Stimulated activated CD4-positive, alpha-beta T cell treated with anti-CD3 and anti-CD28 coated beads, Interleukin-1b, Interleukin-23, amount 100 ng/mL, for 24 hours (primary cell): ENCODE measurements around the gene SNX18.

Source experiments
- DNase-seq, 4 experiments: peaks; one replicate each; pipeline ENCODE4 v3.0.0-alpha.2; 2020; ENCODE audit warnings: low read depth in 4 of 4, low spot score in 1 of 4

The SNX18 gene

GRCh38 chr5:54540286-54540685 is 22.7 kb downstream of the SNX18 start:
- DNase-seq = no peak

- no peak for DNase-seq
Observed at GRCh38 chr5:54541823-54542783, 24.5 kb downstream of the SNX18 start.

GRCh38 chr5:54544044-54544443 is 26.5 kb downstream of the SNX18 start:
- DNase-seq = no peak

- no peak for DNase-seq
Observed at GRCh38 chr5:54545796-54546195, 28.2 kb downstream of the SNX18 start.

GRCh38 chr5:54547711-54548250 is 30.2 kb downstream of the SNX18 start:
- DNase-seq = no peak

GRCh38 chr5:54548565-54548964 is 31.0 kb downstream of the SNX18 start:
- no peak for DNase-seq

GRCh38 chr5:54551292-54551691 is 33.7 kb downstream of the SNX18 start:
- no peak for DNase-seq

- DNase-seq = no peak
Observed at GRCh38 chr5:54551926-54552325, 34.4 kb downstream of the SNX18 start.

- DNase-seq = no peak
Observed at GRCh38 chr5:54552446-54552845, 34.9 kb downstream of the SNX18 start.

- no peak for DNase-seq
Observed at GRCh38 chr5:54553659-54554207, 36.2 kb downstream of the SNX18 start.

- DNase-seq = no peak
Observed at GRCh38 chr5:54556141-54556540, 38.6 kb downstream of the SNX18 start.

GRCh38 chr5:54558362-54558761 is 40.8 kb downstream of the SNX18 start:
- no peak for DNase-seq

GRCh38 chr5:54561651-54562050 is 44.1 kb downstream of the SNX18 start:
- no peak for DNase-seq

- DNase-seq = no peak
Observed at GRCh38 chr5:54563083-54563761, 45.7 kb downstream of the SNX18 start.

GRCh38 chr5:54567996-54568395 is 50.4 kb downstream of the SNX18 start:
- no peak for DNase-seq

GRCh38 chr5:54570916-54571315 is 53.4 kb downstream of the SNX18 start:
- DNase-seq = no peak

- DNase-seq = no peak
Observed at GRCh38 chr5:54571462-54571861, 53.9 kb downstream of the SNX18 start.

GRCh38 chr5:54573812-54574489 is 56.4 kb downstream of the SNX18 start:
- no peak for DNase-seq

- no peak for DNase-seq
Observed at GRCh38 chr5:54577528-54577927, 60.0 kb downstream of the SNX18 start.

GRCh38 chr5:54577937-54578653 is 60.5 kb downstream of the SNX18 start:
- DNase-seq = no peak
